C4-2B (cell line): Measurements from ENCODE around the gene MAN1A2.

ENCODE experiments used
- H3K27ac ChIP-seq: fragments of 450-650 bp; 2 replicates; pipeline ENCODE4 v1.5.1; 2017
- CTCF ChIP-seq: fragments of 450-650 bp; conservative IDR thresholded peaks from 2 replicates; pipeline ENCODE4 v1.5.1; 2017; ENCODE audit warnings: mild to moderate bottlenecking
- ZFX ChIP-seq: fragments of 450-650 bp; IDR thresholded peaks from 2 replicates; pipeline ENCODE4 v1.6.1; 2017

Gene MAN1A2

DNA sequence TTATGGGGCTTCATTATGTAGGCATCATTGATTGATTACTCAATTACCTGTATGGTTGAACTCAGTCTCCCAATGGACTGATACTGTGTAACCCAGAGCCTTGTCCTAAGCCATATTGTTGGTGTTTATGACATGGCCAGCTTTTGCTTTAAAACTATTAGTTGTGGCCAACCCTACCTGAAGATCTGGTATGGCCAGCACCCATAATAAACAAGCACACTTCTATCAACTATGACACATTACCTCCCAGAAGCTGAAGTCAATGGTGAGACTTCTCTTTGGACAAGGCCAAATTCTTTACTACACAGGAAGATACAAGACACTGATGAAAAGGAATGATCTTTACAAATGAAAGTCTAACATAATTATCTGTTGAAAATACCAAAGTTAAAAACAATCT lies 28.8 kb downstream of the MAN1A2 start:
- no peak for TF ChIP-seq CTCF
- no peak overlapping the region; the same call in 1 of the 2 replicates for H3K27ac ChIP-seq

DNA sequence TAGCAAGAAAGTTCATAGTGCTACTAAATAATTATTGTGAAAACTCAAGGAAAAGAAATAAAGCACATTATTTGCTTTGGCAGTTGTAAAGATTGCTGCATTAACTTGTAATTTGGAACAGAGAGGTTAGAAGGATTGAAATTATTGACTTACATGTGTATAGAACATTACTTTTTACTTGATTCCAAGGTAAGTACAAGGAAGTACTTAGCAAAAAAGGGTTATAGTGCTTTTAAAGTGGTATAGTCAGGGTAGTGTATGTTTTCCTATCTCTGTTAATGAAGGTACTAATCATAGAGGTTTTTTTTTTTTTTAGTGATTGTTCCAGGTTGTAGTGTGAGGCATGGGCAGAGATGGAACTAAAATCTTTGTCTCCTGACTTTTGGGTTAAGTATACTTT lies 29.4 kb downstream of the MAN1A2 start:
- TF ChIP-seq ZFX, result no peak
- no peak for TF ChIP-seq CTCF
- H3K27ac ChIP-seq, result no peak overlapping the region

DNA sequence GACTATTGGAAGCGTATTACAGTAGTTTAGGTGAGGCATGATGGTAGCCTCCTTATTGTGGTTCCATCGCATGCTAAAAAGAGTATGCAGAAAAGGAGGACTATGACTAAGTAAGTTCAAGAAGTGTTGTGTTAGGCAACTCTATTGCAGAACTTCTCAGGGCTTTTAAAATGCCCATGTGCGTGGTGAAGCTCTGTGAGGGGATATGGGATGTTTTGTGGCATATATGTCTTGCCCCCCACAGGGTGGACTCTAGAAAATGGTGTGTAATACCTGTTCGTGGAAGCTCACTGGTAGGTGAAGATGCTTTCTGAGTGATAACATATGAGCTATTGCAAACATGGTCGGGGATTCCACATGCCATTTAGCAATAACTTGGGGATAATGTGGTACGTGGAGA lies 31.7 kb downstream of the MAN1A2 start:
- no peak for TF ChIP-seq CTCF
- no peak for TF ChIP-seq ZFX

GRCh38 chr1:117401761-117402160 lies 34.5 kb downstream of the MAN1A2 start:
- H3K27ac ChIP-seq, result no peak overlapping the region
- no peak for TF ChIP-seq CTCF
- no peak for TF ChIP-seq ZFX

More for the DNA sequence above, 31.7 kb downstream of the MAN1A2 start:
- H3K27ac ChIP-seq, result no peak overlapping the region

- H3K27ac ChIP-seq, result no peak overlapping the region
- TF ChIP-seq CTCF, result no peak
- no peak for TF ChIP-seq ZFX
Observed at GRCh38 chr1:117403597-117403996, 36.3 kb downstream of the MAN1A2 start.

GRCh38 chr1:117405042-117405441 lies 37.8 kb downstream of the MAN1A2 start:
- H3K27ac ChIP-seq, result no peak overlapping the region
- TF ChIP-seq CTCF, result no peak
- no peak for TF ChIP-seq ZFX

- no peak overlapping the region for H3K27ac ChIP-seq
- TF ChIP-seq CTCF (no peak), ZFX (no peak)
Observed at GRCh38 chr1:117412472-117412871, 45.2 kb downstream of the MAN1A2 start.
